22Rv1 (cell line): ENCODE data around the gene RTN4RL1.
"Not testable (repeated sequence)": the region's sequence is repeated elsewhere in the genome, so short reads cannot be mapped to it uniquely, and the experiment has no call there.

Experiments
- CTCF ChIP-seq: fragments of 450-650 bp; IDR thresholded peaks from 2 replicates; pipeline ENCODE4 v1.5.1; 2017; ENCODE audit warnings: mild to moderate bottlenecking
- ZFX ChIP-seq: fragments of 450-650 bp; IDR thresholded peaks from 2 replicates; pipeline ENCODE4 v1.6.1; 2017; ENCODE audit warnings: antibody characterized with exemption, borderline replicate concordance

GRCh38 chr17:1982793-1983366 lies 42.3 kb downstream of the RTN4RL1 start:
- TF ChIP-seq CTCF, ZFX: not testable (repeated sequence)
